Stimulated activated CD8-positive, alpha-beta memory T cell treated with anti-CD3 and anti-CD28 coated beads, Interleukin-15, amount 100 ng/mL, for 48 hours (primary cell): ENCODE results near the gene ZNF385B.

Source experiments
- DNase-seq, 2 donors: peaks; one replicate each; pipeline ENCODE4 v3.0.0-alpha.2; 2020; ENCODE audit warnings: low read depth in 2 of 2

ZNF385B gene

DNA sequence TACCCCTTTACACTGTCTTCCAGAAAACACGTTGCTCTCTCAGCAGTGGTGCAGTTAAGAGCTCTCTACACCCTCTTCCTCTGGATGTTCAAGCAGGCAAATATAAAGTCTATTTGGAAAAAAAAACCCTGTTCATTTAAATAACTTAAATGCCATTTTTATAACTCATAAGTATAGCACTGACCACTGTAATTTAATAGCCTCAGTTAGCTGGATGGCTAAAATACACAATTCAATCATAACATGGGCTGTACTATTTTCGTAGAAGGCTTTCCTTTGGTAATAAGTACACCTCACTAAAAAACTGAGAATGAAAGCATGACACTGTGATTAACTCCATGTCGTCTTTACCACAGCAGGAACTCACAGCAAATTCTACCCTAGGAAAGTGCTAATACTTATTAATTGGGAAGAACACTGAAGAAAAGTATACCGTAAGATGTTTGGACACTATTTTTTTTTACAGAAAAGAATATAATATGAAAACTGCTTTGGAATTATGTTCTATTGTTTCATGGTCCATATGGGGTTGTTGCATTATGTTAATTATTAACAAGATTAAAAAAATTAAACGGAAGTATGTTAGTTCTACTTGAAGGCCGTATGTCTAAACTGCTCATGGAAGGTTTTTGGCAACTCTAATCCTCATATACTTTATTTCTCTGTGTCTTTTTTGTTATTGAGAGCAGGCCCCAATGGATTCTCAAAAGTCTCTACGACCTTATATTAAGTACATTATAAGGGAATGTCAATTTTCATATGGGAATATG, 269.1 kb downstream of the ZNF385B start:
- no peak for DNase-seq

DNA sequence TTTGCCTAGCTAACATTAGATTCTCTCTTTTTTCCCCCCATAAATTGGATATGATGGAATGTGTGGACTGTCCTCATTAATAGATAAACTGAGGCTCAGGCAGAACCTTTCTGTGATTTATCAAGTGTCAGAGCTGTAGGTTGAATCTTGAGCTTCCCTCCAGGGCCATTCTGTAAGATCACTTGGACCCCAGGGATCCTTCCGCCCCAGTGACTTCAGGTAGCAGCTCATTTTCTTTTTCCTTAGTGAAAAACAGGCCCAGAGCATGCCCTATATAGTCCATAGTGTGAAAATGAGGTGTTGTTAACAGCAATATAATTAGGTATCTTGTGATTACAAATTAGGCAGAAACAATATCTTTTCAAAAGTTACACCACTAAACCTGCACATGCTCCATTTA, 269.7 kb downstream of the ZNF385B start:
- no peak for DNase-seq

DNA sequence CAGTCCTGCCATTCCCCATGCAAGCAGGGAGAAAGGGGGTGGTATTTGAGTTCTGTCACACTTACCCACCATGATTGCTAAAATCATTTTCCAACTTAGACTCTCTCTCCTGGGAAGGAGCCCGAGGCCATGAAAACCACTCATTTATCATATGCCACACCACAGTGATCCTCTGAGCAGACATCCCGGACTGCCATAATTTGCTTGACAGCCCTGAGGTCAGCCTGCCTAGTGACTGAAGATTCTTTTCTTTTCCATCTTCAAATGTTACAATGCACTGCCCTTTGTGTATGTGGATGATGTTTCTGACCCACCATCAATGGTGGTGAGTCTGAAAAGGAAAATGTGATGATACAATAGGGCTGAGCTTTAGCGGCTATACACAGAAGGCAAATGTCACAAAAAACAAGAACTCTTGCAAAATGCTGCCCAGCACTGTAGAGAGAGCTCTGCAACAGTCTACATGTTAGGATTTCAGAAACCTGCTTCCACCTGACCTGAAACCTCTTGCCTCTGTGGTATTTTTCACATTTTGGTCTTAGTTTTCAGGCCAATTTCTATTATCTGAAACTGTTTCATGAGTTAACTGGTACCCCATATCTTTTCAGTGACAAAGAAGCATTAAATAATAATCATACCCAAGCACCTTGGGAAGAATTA, 272.8 kb downstream of the ZNF385B start:
- DNase-seq = no peak

DNA sequence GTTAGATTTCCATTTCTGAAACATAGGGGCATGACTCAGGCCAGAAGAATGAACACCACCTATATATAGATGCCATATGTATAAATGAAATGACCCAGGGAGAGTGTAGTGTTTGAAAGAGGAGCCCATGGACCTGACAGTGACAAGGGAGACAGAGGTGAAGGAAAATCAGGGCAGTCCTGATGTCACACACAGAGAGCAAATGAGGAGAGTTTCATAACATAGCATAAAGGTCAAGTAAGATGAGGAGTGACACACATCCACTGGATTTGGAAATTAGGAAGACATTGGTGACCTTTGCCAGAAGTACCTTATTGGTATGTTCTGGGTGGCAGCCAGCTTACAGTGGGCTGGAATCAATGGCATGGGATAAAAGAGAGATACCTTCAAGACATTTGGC, 276.7 kb downstream of the ZNF385B start:
- no peak for DNase-seq

DNA sequence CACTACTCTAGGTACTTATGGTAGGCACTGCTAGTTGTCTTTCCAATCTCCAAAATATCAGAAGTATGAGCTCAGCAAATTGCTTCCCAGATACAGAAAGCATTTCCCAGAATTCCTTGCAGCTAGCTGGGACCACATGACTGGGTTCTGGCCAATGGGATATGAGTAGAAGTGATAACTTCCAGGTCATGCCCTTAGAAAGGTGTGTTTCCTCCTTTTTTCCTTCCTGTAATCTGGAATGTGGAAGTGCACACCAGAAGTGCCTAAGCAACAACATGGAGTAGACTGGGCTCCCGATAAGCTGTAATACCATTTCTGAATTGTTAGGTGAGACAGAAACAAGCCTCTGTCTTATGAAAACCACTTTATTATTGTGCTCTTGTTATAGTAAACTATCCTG, 279.8 kb downstream of the ZNF385B start:
- no peak for DNase-seq

DNA sequence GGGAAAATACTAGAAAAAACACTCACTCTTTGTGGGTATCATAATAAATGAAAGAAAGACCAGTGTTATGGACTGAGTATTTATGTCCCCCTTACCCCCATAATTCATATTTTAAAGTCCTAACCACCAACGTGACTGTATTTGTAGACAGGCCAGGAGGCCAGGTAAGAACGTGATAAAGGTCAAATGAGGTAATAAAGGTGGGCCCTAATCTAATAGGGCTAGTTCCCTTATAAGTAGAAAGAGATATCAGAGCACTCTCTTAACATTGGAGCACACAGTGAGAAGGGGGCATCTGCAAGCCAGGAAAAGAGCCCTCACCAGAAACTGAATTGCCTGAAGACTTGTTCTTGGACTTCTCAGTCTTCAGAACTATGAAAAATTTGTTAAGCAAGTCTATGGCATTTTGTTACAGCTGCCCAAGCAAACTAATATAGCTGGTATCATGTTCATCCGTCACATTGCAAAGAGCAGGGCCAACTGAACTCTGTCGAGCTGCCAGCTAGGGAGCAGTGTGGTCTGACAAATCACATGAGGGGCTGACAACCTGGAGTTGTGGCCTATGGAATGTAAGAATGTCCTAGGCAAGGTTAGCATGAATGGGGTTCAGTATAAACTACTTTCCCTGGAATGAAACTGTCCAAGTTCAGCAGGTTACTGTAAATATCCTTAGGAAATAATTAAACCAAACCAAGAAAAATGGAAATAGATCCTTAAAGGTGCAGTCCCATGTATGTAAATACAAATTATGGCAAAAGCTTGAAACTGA, 280.9 kb downstream of the ZNF385B start:
- DNase-seq = no peak

DNA sequence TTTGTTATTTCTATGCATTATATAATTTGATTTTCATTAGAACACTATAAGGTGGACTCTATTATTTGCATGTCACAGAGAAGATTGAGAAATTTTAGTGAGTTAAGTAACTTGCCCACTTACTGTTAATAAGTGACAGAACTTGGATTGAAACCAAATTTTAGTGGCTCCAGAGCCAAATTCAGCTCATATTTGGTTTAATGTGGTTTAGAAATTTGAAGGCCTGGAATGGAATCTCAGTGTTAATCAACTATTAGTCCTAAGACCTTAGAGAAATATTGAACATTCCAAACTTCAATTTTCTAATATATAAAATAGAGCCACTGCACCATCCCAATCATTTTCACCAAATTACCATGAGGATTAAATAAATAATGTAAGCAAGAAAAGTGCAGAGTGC, 281.6 kb downstream of the ZNF385B start:
- no peak for DNase-seq

DNA sequence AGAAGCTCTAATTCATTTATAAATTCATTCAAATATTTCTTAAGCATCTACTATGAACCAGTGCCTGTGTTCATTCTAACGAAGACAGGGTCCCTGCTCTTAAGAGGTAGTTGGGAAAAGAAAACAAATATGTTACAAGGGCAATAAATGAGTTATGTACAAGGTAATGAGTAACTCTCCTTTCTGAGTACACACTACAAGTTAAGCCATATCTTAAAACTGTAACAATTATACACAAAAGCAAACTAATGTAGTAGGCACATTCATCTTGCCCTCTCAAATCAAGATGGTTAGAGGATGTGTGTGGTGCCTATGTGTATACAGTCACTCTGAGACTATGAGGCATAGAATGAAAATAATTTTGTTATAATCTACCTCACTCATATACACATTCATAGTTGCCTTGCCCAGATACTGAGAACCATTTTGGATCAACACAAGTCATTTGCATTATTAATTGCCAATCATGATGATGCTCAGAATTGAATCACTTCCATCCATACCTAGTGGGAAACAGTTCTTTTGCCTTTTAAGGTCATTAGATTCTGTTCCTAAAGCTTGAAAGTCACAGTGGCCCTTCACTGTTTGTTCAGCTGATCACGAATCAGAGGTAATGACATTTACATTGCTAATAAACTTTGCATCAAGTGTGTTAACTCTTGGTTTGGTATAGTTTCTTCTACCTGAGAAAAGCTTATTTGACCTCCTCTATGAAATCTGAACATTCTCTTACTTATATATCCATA, 283.1 kb downstream of the ZNF385B start:
- no peak for DNase-seq

DNA sequence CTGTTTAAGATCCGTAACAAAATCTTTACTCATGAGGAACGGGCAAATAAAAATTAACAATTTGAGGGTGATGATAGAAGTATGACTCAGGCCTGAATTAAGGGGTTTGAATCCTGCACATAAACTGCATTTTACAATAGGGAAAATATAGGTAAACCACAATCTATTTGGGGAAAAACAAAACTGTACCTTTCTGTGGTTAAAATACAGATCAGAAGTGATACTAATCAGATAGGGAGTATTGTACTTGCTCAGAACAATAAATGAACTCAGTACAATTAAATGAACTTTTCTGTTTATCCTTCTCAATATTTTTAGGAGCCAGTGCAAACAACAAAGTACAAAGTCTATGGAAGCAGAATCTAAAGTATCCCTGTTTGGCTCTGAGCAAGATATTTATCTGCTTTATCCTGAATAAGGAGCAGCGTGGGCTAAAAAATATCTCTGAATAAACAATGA, 287.3 kb downstream of the ZNF385B start:
- no peak for DNase-seq

DNA sequence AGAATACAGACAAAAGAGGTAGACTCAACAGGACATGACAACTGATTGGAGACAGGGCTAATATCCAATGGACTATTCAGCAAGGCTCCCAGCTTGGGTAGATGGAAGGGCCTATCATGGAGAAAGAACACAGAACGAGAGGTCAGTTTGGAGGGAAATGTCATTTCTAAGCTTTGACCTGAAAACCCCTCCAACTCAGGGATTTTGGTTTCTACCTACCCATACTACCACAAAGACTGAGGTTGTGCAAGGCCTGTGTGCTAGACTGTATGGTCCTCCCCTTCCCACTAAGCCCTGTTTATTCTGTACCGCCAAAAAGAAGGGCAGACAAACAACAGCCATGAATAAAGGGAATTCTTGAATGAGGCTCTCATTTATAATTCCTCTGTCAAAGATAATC, 288.9 kb downstream of the ZNF385B start:
- no peak for DNase-seq

DNA sequence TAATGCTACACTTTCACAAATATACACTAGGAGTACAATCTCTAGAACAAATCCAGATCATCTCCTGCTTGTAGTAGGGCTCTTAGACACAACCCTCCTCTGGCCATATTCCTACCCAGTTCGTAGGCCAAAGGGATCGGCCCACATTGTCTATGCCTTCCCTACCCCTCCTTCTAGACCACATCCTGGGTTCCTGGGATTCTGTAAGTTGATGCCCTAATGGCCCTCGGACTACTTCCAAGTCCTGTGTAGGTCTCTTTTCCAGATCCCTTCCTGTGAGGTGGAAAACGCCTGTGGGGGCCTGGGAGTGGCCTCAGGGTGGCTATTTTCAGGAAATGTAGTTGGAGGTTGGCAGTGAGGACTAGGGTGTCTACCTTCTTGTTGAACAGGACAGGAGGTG, 289.7 kb downstream of the ZNF385B start:
- no peak for DNase-seq

DNA sequence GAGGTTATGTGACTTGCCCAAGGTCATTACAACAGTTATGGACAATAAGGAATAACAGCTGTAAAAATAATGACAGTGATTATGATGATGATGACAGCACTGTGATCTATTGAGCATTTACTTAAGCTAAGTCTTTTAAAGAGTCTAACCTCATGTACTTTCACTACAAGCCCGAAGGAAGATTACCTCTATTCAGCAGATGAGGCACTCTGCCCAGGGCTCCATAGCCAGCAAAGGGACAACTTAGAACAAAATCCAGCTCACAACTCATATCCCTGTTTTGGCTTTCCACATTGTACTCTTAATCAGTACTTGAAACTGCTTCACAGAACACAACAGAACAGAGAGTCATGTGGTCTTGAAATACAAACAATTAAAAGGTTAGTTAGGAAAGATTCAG, 290.2 kb downstream of the ZNF385B start:
- DNase-seq = no peak

DNA sequence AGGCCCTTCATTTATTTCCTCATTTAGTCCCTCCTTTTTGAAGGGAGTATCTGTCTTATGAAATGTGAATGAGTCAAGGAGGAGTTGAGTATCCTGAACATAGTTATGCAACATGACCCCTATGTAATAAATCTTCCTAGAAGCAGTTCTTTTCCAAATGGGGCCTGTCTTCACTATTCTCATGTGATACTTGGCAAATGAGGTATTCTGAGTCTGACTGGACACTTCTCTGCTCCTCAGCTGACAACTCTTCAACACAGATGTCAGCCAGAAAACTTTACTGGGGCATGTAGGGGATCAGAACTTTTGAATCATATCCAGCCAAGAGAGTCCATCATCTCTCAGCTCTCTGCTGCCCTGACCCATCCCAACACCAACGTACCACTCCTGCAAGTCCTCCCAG, 291.6 kb downstream of the ZNF385B start:
- no peak for DNase-seq

DNA sequence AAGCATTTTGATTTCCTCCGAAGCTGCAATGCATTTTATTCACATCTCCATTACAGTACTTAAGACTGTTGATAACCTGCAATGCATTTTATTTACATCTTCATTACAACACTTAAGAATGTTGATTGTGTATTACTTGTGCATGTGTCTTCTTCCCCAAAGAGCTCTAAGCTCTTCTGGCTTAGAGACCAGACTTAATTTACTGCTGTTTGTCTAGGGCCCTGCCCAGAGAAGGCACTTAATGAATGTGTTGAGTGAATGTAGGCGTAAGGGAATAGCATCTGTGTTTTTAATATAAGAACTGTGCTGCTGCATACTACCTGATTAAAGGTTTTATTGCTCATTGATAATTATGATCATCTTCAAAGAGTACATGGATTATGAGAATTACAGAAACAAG, 295.6 kb downstream of the ZNF385B start:
- no peak for DNase-seq

DNA sequence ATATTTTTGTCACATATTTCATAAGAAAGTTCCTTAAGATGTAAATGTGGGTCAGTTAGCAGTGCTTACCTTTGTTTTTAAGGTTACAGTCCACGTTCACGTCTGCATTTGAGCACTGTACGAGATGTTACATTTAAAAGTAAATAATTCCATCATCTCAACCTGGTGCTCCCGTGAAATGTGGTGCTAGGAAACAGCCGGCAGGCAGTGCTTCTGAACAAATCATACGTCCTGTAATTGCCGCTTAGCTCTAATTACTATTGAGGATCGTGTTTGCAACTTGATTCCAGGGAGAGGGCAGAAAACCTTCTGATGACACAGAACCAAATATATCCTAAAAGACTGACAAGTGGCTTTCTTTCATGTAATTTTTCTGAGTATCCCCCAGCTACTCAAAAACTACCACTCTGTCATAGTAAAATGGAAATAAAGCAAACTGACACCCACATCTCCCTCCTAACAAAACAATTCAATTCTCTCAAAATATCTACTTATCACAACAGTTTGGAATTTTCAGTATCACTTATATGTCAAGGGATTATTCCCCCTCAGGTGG, 299.0 kb downstream of the ZNF385B start:
- DNase-seq = no peak

DNA sequence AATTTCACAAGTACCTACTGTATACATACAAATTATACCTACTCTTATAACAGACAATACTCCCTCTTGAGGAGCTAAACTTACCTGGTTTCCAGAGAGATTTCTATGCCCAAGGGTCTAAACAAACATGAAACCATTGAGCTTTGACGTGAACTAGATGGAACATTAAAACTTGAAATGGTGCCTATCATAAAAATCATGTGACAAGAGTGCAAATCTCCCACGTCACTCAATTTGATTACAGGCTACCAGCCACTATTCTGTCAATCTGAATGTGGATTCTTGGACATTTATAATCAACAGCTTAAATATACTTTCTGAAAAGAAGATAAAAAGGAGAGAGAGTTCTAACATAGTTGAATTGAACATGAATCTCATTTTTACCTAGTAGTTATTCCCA, 299.7 kb downstream of the ZNF385B start:
- no peak for DNase-seq

DNA sequence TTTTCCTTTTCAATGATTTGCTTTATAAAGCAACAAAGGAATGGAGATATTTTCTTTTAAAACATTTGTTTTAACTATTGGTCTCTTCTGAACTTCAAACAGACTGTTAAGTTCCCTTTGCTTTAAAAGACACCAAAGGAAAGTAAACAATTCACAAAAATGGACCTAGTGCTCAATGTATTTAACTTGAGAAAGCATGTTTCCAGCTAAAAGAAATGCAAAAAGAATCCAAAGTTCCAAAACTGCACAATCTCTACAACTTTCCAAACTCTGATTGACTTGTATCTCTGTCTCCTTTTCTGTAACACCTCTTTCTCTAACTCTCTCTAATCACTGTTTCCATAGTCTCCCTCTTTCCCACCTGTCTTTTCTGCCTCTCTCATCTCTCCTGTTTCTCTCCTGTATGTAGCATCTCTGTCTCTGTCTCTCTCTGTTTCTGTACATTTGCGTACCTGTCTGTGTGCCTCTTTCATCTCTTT, 301.1 kb downstream of the ZNF385B start:
- DNase-seq = no peak

DNA sequence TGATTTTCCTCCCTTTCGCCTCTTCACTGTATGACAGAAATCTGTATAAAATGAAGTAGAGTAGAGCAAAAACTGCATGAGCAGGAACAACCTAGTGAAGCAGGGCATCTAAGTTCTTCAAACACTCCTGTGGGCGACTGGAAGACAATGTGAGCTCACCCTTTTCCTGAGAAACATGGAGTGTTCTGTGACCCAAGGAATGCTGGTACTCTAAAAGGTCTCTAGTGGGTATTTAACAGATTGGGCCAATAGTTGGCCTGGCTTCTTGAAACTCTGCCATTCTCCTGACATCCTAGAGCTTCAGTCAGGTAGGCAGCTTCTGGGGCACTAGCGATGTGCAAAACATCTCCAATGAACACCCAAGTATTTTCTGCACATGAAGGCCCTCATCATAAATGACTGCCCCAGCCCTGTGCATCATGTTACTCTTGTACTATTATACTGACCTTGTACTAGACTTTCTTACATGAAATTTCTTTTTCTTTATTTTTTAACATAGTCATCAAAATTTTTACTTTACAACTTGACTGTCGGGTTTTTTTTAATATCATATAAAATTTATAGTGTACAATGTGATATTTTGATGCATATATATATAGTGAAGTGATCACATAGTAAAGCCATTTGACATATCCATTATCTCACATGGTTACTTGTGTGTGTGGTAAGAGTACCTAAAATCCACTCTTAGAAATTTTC, 302.2 kb downstream of the ZNF385B start:
- no peak for DNase-seq

DNA sequence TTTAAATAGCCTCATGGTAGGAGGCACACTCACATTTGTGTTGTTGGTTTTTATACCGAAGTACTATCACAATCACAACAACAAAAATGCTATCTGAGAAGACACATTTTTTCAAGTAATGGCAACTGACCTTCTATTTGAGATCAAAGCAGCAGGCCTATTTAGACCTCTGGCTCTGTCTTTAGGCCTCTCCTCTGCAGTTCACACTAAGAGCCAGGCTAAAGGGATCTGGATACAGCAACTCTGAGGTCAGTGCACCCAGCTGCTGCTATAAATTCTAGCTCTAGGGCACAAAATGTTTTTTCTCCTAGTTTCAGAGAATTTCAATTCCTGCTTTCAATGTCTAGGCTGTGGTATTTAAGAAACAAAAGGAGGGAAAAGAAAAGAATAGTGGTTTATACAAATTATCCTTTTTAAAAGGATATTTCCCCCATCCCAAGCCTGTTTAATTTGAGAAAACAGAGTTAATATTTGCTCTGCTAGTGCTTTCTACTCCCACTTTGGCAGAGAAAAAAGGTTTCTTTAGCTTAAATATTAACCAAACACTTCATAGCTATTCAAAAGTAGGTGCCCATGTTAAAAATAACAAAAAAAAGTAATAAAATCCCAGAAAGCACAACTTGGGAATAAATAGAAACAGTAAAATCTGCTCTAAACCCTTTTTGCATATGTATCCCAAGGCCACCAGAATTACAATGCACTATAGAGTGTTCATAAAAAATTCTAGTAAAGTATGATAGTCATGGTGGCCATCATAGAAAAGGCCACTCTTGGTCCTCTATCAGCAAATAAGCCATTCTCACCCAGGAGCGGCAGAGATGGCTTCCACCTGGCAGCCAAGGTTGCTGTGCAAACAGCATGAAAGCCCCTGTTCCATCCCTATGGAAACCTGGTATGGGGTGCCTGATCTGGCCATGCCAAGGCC, 303.1 kb downstream of the ZNF385B start:
- no peak for DNase-seq

DNA sequence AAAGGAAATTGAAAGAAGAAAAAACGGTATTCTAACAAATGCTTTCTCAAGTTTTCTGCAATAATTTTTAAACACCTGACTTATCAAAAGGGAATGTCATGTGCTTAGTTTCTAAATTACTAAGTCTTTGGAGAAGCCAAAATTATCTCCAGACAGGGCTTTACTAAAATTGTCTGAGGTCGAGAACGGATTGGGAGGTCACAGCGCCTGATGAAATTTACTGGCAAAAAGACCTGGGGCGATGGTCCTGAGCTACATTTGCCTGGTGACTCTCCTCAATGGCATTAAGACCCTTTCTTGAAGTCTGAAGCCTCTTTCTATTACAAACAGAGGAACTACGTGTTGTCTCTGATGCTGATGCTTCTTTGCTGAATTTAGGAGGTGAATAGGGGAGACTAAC, 305.0 kb downstream of the ZNF385B start:
- no peak for DNase-seq
